Cerebellar nuclear complex (tissue), 1 donor: ENCODE measurements around the gene GOLGA8M.
"Not testable (repeated sequence)": the region's sequence is repeated elsewhere in the genome, so short reads cannot be mapped to it uniquely, and the experiment has no call there.

Experiments used
- DNase-seq, 2 experiments: peaks; one replicate each; lab custom pipeline; 2025; lab: John Stamatoyannopoulos, UW

The GOLGA8M gene

GRCh38 chr15:28663717-28664116, 48.5 kb downstream of the GOLGA8M start:
- DNase-seq, result not testable (repeated sequence)

- DNase-seq, result not testable (repeated sequence)
Measured at GRCh38 chr15:28660750-28661149, 51.5 kb downstream of the GOLGA8M start.

GRCh38 chr15:28656018-28656360, 56.2 kb downstream of the GOLGA8M start:
- DNase-seq, result not testable (repeated sequence)

GRCh38 chr15:28655329-28656017, 56.7 kb downstream of the GOLGA8M start:
- DNase-seq, result not testable (repeated sequence)

GRCh38 chr15:28654194-28654593, 58.0 kb downstream of the GOLGA8M start:
- not testable (repeated sequence) for DNase-seq

- DNase-seq, result not testable (repeated sequence)
Measured at GRCh38 chr15:28652538-28652937, 59.7 kb downstream of the GOLGA8M start.
